ENCODE data around the gene ANKDD1B. TPM values are rescaled to one million over a fixed set of nuclear protein-coding genes. Genes with fewer than 3 reads are reported as not detected.

The ANKDD1B gene
- total and polyA plus RNA-seq, 2 of the 8 experiments (the other 6 are each of a cell fraction or from before 2014, with no cell fraction given): 0.08 to 0.22 TPM

- H3K9me3 ChIP-seq (ENCODE audit: insufficient read depth in 2 of 2, low read depth in 1 of 2, low read length in 1 of 2): no peaks in the 10 kb centered on the region
- no peak overlapping the region for H3K56ac ChIP-seq (replicated peaks; ENCODE audit: insufficient read length, low read depth, low read length)
- H3K4me3 ChIP-seq (ENCODE audit: extremely low read depth in 1 of 4, insufficient read depth in 2 of 4, low read depth in 3 of 4, low read length in 4 of 4): no peak overlapping the region
- H3K23ac ChIP-seq (ENCODE audit: insufficient read length): no peak overlapping the region
- FAIRE-seq (no peak), DNase-seq (ENCODE audit: low read depth in 1 of 2, low spot score in 2 of 2) (no peak)
- H2BK15ac ChIP-seq (ENCODE audit: low read length): no peak overlapping the region
- H2BK120ac ChIP-seq (replicated peaks; ENCODE audit: low read depth, low read length): no peak overlapping the region
- H2BK20ac ChIP-seq (ENCODE audit: low read length): no peak overlapping the region
- H2BK12ac ChIP-seq (ENCODE audit: low read depth, low read length): no peak overlapping the region
- CTCF ChIA-PET (ENCODE audit: partially characterized antibody): interaction anchor here (0.9 kb wide), 1 partner anchor 36 kb away, joined by 5 read pairs; no protein-coding TSS in a partner anchor
- no peaks in the 10 kb centered on the region for H4K20me1 ChIP-seq (replicated peaks in 1 of 2; ENCODE audit: control insufficient read depth in 1 of 2, insufficient read depth in 2 of 2, low read length in 2 of 2)
- H3K36me3 ChIP-seq (ENCODE audit: control insufficient read depth in 2 of 4, insufficient read depth in 4 of 4, low read length in 3 of 4): no peaks in the 10 kb centered on the region
- H4K8ac ChIP-seq (ENCODE audit: extremely low read depth, insufficient read depth, low read length): no peak overlapping the region
- H3K79me1 ChIP-seq (ENCODE audit: low read depth, low read length): no peaks in the 10 kb centered on the region
- no peak overlapping the region for H3K27ac ChIP-seq (ENCODE audit: low read depth, low read length)
- no peak overlapping the region for H3K14ac ChIP-seq (ENCODE audit: insufficient read length)
- H3K4me1 ChIP-seq (replicated peaks in 1 of 4; ENCODE audit: control insufficient read depth in 3 of 4, insufficient read depth in 4 of 4, low read length in 3 of 4): no peaks in the 10 kb centered on the region
- POLR2A ChIA-PET (ENCODE audit: partially characterized antibody): no interaction called here
- no peak overlapping the region for H3K18ac ChIP-seq (ENCODE audit: extremely low read depth, low read length)
- WGBS, 2 experiments (ENCODE audit: extremely low coverage in 1 of 2, insufficient coverage in 1 of 2, insufficient read length in 1 of 2, insufficient replicate concordance in 2 of 2, low coverage in 1 of 2, low lambda C conversion rate in 2 of 2, missing lambda C conversion rate in 1 of 2): 85% methylated on average over 5 of the region's 5 CpGs; no CpG with 5 or more reads in 1 of the 2 experiments
- H4K91ac ChIP-seq (replicated peaks; ENCODE audit: insufficient read length, low read length): no peak overlapping the region
- no peak overlapping the region for H2AFZ ChIP-seq (ENCODE audit: low read length)
- no peak overlapping the region for H2BK5ac ChIP-seq (ENCODE audit: low read depth, low read length)
- H3K9ac ChIP-seq (replicated peaks in 1 of 4; ENCODE audit: extremely low read depth in 1 of 4, low read depth in 3 of 4, low read length in 3 of 4): no peak overlapping the region; a peak in 1 of 7 replicates
- no peaks in the 10 kb centered on the region; the same call in 1 of the 2 replicates for H3K23me2 ChIP-seq (ENCODE audit: low read depth, low read length)
- H3K4ac ChIP-seq (replicated peaks; ENCODE audit: insufficient read length, low read depth, low read length): no peak overlapping the region
- H3K27me3 ChIP-seq (replicated peaks in 1 of 4; ENCODE audit: control insufficient read depth in 3 of 4, extremely low read depth in 1 of 4, insufficient read depth in 3 of 4, low read length in 3 of 4): no peaks in the 10 kb centered on the region
- H3K4me2 ChIP-seq (ENCODE audit: insufficient read depth in 1 of 2, low read depth in 2 of 2, low read length in 2 of 2): no peak overlapping the region
- no peak overlapping the region for H4K5ac ChIP-seq (ENCODE audit: insufficient read length, low read depth, low read length)
- H3K79me2 ChIP-seq (ENCODE audit: control insufficient read depth in 1 of 2, insufficient read depth in 2 of 2, low read length in 2 of 2): no peaks in the 10 kb centered on the region
- no peak overlapping the region for H2AK5ac ChIP-seq (ENCODE audit: low read depth, low read length)
- TF ChIP-seq CBX5 (IDR thresholded peaks at IDR 0.05; ENCODE audit: low read depth, low read length) (no peak), ZNF274 (IDR thresholded peaks at IDR 0.05; ENCODE audit: borderline replicate concordance, extremely low read depth, low read length) (no peak), SIRT6 (IDR thresholded peaks at IDR 0.05; ENCODE audit: low read length) (no peak), TEAD4 (IDR thresholded peaks at IDR 0.05; ENCODE audit: low read depth, low read length) (no peak), JUND (IDR thresholded peaks at IDR 0.05; ENCODE audit: low read length) (no peak), E2F6 (IDR thresholded peaks at IDR 0.05) (no peak), TCF12 (IDR thresholded peaks at IDR 0.05; ENCODE audit: low read depth, low read length) (no peak), HDAC6 (IDR thresholded peaks at IDR 0.05; ENCODE audit: low read depth, low read length) (no peak), TAF1 (IDR thresholded peaks at IDR 0.05; ENCODE audit: low read depth, low read length) (no peak), TBP (IDR thresholded peaks at IDR 0.05; ENCODE audit: low read depth, low read length) (no peak), RNF2 (IDR thresholded peaks at IDR 0.05; ENCODE audit: borderline replicate concordance, low read depth, low read length, missing control alignments, poor library complexity, severe bottlenecking) (no peak), CTBP2 (IDR thresholded peaks at IDR 0.05; ENCODE audit: borderline replicate concordance, insufficient read depth, insufficient read length, low read length) (no peak), BCL11A (IDR thresholded peaks at IDR 0.05; ENCODE audit: low read depth in 2 of 2, low read length in 2 of 2) (no peak), CREB1 (IDR thresholded peaks at IDR 0.05) (no peak)
Measured at GRCh38 chr5:75617736-75618352, 6.6 kb downstream of the ANKDD1B start.

All from H1 (cell line).